GM12874 (cell line): ENCODE measurements around the gene IL22RA1.

Experiments used
- CTCF ChIP-seq: IDR thresholded peaks from 2 replicates; pipeline ENCODE4 v1.5.1; 2011; ENCODE audit warnings: low read depth, mild to moderate bottlenecking, control low read depth, low read length, moderate library complexity; ENCODE audit not compliant: insufficient read depth

Gene IL22RA1

GRCh38 chr1:24155011-24155782 lies 12.3 kb upstream of the IL22RA1 start:
- peak; percentile 36; the same call in 1 of the 2 replicates for TF ChIP-seq CTCF

GRCh38 chr1:24154215-24154614 lies 11.3 kb upstream of the IL22RA1 start:
- no peak for TF ChIP-seq CTCF

- no peak for TF ChIP-seq CTCF
Measured at GRCh38 chr1:24152631-24153494, 9.9 kb upstream of the IL22RA1 start.

- TF ChIP-seq CTCF: no peak
Measured at GRCh38 chr1:24151175-24151533, 8.2 kb upstream of the IL22RA1 start.

GRCh38 chr1:24150234-24151174 lies 7.6 kb upstream of the IL22RA1 start:
- peak; percentile 88 for TF ChIP-seq CTCF

- no peak for TF ChIP-seq CTCF
Measured at GRCh38 chr1:24149866-24150233, 6.9 kb upstream of the IL22RA1 start.

- no peak for TF ChIP-seq CTCF
Measured at GRCh38 chr1:24147816-24148215, 4.9 kb upstream of the IL22RA1 start.
